ENCODE results near the gene SIRT2.
"Not testable (repeated sequence)": the region's sequence is repeated elsewhere in the genome, so short reads cannot be mapped to it uniquely, and the experiment has no call there.

SIRT2 gene

GRCh38 chr19:38899447-38900201 is at the start of gene SIRT2, which contains the start of gene NFKBIB:
Gene SIRT2, minus strand, starts transcription at chr19:38899618. Its CDS starts 97 bp downstream, at chr19:38899521.
Gene NFKBIB, plus strand, starts transcription at chr19:38899969. Its CDS starts 64 bp downstream, at chr19:38900033.
- DNase-seq: peak; percentile 100

- no peak for DNase-seq
Observed at GRCh38 chr19:38946229-38947010, 47.0 kb upstream of the SIRT2 start.

GRCh38 chr19:38945562-38946228 is 46.3 kb upstream of the SIRT2 start:
- no peak for DNase-seq

GRCh38 chr19:38944981-38945506 is 45.6 kb upstream of the SIRT2 start:
- no peak for DNase-seq

- DNase-seq: no peak
Observed at GRCh38 chr19:38942471-38943181, 43.2 kb upstream of the SIRT2 start.

GRCh38 chr19:38941979-38942378 is 42.6 kb upstream of the SIRT2 start:
- DNase-seq: no peak

GRCh38 chr19:38941466-38941865 is 42.0 kb upstream of the SIRT2 start:
- not testable (repeated sequence) for DNase-seq

GRCh38 chr19:38939957-38940356 is 40.5 kb upstream of the SIRT2 start:
- no peak for DNase-seq

GRCh38 chr19:38933544-38933943 is 34.1 kb upstream of the SIRT2 start:
- no peak for DNase-seq

GRCh38 chr19:38932425-38933179 is 33.2 kb upstream of the SIRT2 start:
- DNase-seq: peak; percentile 48

GRCh38 chr19:38931521-38931793 is 32.0 kb upstream of the SIRT2 start:
- DNase-seq: no peak

- DNase-seq: peak; percentile 100
Observed at GRCh38 chr19:38930776-38931520, 31.5 kb upstream of the SIRT2 start, which contains the start of gene MRPS12. Gene MRPS12, plus strand, starts transcription at chr19:38930944. Its CDS starts 351 bp downstream, at chr19:38931295.

GRCh38 chr19:38929929-38930775 is 30.7 kb upstream of the SIRT2 start, which contains the start of gene SARS2:
Gene SARS2, minus strand, starts transcription at chr19:38930763. Its CDS starts 27 bp downstream, at chr19:38930736.
- DNase-seq: peak; percentile 93

- no peak for DNase-seq
Observed at GRCh38 chr19:38928391-38929001, 29.1 kb upstream of the SIRT2 start.

- no peak for DNase-seq
Observed at GRCh38 chr19:38924388-38924787, 25.0 kb upstream of the SIRT2 start.

- no peak for DNase-seq
Observed at GRCh38 chr19:38922482-38922881, 23.1 kb upstream of the SIRT2 start.

- DNase-seq: no peak
Observed at GRCh38 chr19:38921420-38922274, 22.2 kb upstream of the SIRT2 start.

GRCh38 chr19:38920602-38921419 is 21.4 kb upstream of the SIRT2 start:
- no peak for DNase-seq
